Measurements from ENCODE around the gene SRSF4.

Gene SRSF4

GRCh38 chr1:29200906-29201594, 19.4 kb upstream of the SRSF4 start:
- DNase-seq = no peak

GRCh38 chr1:29197993-29198392, 16.3 kb upstream of the SRSF4 start:
- no peak for DNase-seq

GRCh38 chr1:29197590-29197924, 15.9 kb upstream of the SRSF4 start:
- DNase-seq = no peak

GRCh38 chr1:29196863-29197589, 15.3 kb upstream of the SRSF4 start:
- no peak for DNase-seq

- no peak for DNase-seq
Observed at GRCh38 chr1:29195881-29196291, 14.2 kb upstream of the SRSF4 start.

- DNase-seq = no peak
Observed at GRCh38 chr1:29193879-29194455, 12.3 kb upstream of the SRSF4 start.

- DNase-seq = no peak
Observed at GRCh38 chr1:29190718-29191117, 9.0 kb upstream of the SRSF4 start.

GRCh38 chr1:29186707-29187106, 5.0 kb upstream of the SRSF4 start:
- DNase-seq = no peak

- DNase-seq = no peak
Observed at GRCh38 chr1:29186252-29186651, 4.6 kb upstream of the SRSF4 start.

- DNase-seq = no peak
Observed at GRCh38 chr1:29183287-29183686, 1.6 kb upstream of the SRSF4 start.

GRCh38 chr1:29180497-29181412, 945 bp downstream of the SRSF4 start:
- DNase-seq = peak; percentile 48

GRCh38 chr1:29179641-29180184, 2.0 kb downstream of the SRSF4 start:
- no peak for DNase-seq

GRCh38 chr1:29177022-29177705, 4.5 kb downstream of the SRSF4 start:
- DNase-seq = no peak

GRCh38 chr1:29176576-29176975, 5.1 kb downstream of the SRSF4 start:
- no peak for DNase-seq

- no peak for DNase-seq
Observed at GRCh38 chr1:29172415-29172939, 9.2 kb downstream of the SRSF4 start.

- DNase-seq = no peak
Observed at GRCh38 chr1:29171521-29171920, 10.2 kb downstream of the SRSF4 start.

GRCh38 chr1:29171089-29171488, 10.6 kb downstream of the SRSF4 start:
- DNase-seq = no peak

GRCh38 chr1:29169976-29170375, 11.7 kb downstream of the SRSF4 start:
- DNase-seq = no peak

GRCh38 chr1:29167904-29168303, 13.8 kb downstream of the SRSF4 start:
- DNase-seq = no peak

GRCh38 chr1:29166291-29166878, 15.3 kb downstream of the SRSF4 start:
- DNase-seq = no peak

- no peak for DNase-seq
Observed at GRCh38 chr1:29164588-29164987, 17.1 kb downstream of the SRSF4 start.

Data from NCI-H146 (cell line).